ENCODE measurements around the gene CDK6.
"Not testable (repeated sequence)": the region's sequence is repeated elsewhere in the genome, so short reads cannot be mapped to it uniquely, and the experiment has no call there.

Gene CDK6

DNA sequence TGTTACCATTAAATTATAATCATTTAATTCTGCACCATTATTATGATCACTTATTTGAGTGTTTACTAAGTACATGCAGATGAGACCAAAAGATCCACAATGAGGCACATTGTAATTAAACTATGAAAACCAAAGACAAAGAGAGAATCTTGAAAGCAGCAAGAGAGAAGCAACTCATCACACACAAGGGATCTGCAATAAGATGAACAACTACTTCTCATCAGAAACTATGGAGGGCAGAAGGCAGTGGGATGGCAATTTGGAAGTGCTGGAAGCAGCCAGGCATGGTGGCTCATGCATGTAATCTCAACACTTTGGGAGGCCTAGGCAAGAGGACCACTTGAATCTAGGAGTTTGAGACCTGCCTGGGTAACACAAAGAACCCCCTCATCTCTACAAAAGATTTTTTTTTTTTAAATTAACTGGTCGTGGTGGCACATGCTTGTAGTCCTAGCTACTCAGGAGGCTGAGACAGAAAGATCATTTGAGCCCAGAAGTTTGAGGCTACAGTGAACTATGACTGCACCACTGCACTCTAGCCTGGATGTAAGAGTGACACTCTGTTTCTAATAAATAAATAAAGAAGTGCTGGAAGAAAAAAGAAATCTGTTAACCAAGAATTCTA lies 47.7 kb downstream of the CDK6 start:
- DNase-seq: no peak

DNA sequence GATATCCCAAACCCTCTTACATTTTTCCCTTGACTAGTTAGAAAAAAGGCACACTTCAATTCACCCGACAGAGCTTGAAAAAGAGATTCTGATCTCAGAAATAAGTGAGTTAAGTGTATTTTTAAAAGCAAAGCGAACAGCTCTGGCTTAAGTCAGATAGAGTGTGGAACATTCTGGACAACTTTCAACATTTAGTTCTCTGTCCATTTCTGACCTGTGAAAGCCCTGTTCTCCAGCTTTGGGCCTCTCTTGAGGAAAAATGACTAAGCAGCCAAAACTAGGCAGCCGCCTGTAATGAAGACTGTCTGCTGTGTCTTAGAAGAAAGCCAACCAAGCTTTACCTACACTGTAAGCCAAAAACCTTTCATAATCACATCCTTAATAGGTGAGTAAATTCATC lies 50.5 kb downstream of the CDK6 start:
- no peak for DNase-seq

DNA sequence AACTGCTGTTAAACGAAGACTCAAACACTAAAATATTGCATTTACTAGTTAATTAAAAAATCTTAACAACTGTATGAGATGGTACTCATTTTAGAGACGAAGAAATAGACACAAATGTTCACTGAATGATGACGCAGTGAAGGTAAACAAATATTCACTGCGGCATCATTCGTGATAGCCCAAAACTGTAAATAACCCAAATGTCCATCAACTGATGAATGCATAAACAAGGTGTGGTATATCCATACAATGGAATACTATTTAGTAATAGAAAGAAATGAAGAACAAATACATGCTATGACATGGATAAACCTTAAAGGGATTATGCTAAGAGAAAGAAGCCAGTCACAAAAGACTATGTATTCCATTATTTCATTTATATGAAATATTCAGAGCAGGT lies 51.4 kb downstream of the CDK6 start:
- DNase-seq: no peak

DNA sequence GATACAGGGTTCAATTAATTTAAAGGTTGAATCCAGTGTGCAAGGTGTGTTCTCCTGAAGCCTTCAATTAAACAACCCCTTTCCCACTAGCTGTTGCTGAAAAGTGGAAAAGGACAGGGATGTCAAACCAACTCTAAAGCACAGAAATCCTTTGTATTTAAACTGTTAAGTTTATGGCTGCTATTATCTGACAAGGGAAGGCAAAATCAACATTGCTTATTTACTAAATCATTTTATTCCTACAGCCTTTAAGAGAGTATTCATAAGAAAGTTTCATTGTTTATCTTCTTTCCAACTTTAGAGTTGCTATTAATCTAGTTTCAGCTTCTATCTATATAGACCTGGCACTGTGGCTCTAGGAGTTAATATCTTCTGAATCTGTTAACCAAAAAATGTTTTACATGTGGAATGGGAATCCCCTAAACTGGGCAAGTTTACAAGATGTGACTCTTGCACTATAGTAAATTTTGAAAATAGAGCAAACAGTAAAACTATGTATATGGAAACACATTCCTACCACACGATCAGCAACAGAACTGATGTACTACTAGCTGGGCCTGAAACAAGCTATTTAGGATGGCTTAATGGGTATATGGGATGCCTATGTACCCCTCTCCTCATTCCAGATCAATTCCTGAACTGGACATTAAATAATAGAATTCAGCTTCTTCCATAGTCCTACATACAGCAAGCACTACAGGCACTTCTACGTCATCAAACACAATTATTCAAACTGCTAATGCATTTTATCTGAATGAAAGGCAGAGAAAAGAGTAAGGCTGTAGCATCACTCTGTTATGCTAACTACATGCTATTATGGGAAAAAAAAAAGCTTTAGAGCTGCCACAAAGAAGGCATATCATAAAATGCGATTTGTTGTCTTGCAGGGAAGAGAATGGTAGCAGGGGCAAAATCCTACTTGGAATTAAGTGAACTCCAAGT lies 52.8 kb downstream of the CDK6 start:
- no peak for DNase-seq

DNA sequence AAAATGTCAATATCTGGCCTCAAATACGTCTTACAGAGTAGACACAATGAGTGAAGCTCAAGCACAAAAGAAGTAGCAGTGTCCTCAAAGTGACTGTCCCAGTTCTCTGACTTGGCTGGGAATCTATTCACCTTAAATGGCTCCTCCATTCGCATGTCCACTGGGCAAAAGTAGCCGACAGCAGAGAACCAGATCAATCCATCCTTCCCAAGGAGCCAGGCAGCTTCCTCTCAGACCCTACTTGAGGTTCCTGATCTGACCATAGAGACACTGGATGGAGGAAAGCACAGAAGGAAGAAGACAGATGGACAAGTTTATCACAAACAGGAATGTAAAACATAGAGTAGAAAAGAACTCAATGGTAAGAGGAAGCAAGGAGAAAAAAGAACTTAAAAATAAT lies 53.5 kb downstream of the CDK6 start:
- no peak for DNase-seq

DNA sequence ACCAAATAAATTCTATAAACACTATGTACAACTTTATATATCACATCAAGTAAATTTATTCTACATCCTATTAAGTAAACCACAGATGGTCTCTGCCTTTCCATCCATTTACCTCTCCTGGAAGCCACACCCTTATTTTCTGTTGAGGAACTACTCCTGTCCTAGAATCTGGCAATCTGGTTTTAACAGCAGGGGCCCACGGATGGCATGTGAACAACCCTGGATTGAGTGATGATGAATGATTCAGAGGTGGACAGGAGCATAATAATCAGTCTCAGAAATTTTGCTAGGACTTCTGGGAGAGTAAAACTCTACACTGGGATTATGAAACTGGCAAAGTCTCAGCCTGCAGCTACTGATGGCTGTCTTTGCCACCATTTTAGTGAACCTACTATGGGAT lies 54.1 kb downstream of the CDK6 start:
- DNase-seq: no peak

DNA sequence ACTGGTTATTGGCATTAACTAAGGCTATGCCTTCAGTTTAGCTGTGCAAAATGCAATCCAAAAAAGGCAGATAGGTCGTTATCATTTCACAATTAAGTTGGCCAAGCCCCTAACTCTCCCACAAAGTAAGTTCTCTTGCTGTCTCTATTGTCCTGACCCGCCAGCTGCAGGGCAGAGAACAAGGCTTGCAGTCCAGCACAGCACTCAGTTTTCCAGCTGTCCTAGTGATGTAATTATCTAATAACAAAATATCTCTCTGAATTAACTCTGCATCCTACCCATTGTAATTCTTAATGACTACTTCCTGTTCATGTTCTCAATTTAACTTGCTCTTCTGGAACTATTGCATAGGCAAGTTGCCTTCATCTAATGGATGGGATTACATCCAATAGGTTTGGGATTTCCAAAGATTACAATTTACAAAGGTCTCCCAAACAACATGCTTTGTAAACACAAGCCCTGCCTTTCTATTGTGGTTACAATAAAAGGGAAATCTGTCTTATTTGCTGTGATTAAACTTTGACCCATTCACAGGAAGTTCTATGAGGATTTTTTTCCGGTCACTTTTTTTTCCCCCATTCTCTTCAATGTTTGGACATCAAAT lies 55.2 kb downstream of the CDK6 start:
- no peak for DNase-seq

DNA sequence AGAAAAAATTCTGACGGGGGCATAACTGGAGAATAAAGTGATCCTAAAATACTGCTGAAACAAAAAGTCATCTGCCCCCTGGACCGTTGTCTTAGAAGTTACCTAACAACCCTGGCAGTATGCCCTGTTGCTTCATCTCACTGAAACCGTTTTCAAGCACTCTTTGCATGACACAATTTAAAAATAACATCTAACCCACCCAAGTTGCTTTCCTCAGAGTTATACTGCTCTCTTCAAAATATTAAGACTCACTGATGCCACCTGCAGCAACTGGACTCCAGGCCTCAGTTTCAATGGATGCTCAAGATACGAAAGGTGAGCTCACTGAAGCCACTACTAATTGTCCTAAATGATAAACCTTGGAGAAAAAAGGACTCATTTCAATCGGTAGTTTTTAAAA lies 57.4 kb downstream of the CDK6 start:
- DNase-seq: no peak

DNA sequence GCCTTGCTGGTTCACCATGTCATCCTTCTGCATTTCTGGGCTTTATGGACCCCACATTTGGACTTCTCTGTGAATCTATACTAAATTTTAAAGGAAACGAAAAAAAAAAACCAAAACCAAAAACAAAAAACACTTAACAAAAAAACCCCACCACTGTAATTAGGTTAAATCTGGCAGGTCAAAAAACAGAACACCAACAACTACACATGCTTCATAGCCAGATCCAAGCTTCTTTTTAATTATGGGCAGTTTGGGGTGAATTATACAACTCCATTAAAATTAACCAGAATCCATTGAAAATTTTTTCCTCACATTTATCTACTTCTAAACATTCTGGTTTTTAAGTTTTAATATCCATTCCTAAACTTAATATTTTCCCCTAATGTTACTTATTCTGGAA lies 58.4 kb downstream of the CDK6 start:
- no peak for DNase-seq

DNA sequence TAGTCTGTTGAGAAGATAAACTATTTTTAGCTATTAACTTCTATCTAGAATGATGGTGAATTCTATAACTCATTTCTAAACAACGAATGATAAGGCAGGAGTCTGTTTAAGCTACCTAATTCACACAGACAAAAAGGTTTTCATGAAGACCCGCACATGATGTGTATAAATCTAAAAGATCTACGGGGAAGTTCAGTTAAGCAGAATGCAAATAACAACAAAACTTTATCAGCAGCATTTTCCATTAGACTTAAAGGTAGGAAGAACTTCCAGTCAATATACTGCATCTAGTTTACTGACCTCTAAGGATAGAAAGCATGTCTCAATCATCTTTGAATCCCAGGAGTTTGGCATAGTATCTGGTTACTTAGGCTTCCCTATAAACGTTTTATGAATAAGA lies 62.6 kb downstream of the CDK6 start:
- DNase-seq: no peak

DNA sequence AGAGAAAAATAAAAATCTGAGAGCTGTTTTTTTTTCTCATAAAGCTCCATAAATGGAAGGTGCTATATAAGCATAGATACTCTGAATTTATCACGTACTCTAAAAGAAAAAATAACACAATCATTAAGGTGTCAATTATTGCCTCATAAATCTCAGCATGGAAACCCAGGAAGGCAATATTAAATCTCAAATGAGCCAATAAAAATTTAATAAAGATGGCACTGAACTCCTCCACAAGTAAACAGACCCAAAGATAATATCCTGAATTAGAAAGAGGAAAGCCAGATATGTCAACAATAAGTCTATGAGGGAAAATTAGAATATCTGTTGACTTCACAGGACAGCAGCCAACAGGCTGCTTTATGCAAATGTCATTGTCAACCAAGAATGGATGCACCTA lies 66.5 kb downstream of the CDK6 start:
- DNase-seq: no peak

DNA sequence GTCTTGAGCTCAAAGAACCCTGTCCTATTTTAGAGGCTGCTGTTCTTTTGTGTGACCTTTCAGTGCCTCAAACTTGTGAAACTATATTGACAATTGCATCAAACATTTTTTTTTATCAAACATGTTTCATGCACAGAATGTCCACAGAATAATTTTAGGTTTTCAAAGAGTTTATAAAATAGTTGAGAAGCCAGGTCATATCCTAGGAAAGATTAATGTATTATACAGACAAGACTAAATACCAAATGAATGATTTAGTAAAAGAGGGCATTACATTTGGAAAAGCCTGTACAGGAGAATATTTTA lies 67.0 kb downstream of the CDK6 start:
- no peak for DNase-seq

DNA sequence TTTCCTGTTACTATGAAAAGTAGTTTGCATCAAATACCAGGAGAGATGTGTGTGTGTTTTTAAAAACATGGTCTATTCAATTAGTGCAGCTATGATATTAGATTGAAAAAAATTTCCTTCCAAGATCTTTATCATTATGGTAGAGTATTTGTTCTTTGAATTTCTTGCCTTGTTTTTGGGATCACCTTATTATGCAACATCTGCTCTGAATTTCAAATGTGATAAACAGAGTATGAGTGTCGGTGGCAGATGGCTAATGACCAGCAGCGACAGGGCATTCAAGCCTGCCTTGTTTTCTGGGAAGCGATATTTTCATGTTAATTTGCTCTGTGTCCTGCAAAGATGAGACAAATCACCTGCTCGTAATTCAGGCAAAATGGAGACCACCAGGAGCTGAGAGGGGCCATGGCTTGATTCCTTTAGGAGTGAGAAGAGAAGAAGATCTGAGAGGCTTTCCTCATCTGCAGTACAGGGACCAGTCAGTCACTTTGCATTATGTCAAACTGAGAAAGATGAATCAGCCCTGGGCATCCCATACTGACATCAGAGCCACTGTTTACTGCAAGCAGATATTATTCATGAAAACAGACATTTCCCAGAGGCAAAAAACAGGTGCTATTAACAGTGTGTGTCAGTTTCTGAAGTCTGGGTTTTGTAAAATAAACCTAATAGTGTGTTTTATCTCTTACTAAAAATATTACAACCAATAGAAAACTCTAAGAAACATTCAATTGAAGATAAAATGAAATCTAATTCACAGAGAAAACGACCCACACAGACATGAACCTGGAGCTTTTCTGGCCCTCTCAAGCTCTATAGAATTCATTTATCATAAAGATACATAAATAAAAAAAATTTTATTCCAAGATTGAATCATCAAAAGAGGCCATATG lies 67.6 kb downstream of the CDK6 start:
- no peak for DNase-seq

DNA sequence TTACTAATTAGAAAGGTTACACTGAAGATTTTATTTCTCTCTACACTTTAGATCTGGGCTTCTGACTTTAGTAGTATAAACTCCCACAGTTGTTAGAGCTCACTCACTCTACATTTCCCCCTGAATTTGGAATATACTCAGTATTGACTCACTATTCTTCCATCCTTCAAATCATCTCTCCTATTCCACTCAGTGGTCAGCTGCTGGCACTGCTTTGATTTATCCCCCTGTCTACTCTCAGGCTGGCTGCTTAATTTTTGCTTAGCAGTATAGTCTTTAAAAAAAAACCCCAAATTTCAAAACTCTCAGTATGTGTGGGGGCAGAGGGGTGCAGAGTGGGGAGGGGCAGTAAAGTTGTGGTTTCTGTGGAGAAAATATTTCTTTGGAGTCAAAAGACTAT lies 68.9 kb downstream of the CDK6 start:
- DNase-seq: no peak

DNA sequence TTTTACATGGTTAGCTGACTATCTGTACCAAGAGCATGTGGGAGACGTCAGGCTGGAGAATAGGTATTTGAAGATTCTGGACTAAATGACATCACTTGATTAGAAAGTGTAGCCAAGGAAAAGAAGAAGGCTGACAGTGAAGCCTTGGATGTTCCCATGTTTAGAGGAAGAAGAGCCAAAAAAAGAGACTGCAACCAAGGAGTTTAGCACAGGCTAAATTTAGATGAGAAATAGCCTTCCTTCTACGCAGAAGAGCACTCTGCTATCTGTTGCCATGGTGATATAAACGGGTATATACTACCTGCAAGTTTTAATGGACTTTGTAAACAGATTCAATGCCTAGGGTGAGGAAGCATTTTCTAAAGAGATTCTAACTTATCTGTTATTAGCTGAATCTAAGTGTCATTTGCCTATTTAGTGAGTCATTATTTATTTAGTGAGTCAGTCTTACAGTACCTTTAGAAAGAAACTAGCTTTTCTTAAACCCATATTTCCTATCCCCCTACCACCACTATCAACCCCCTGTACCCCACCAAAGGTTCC lies 69.8 kb downstream of the CDK6 start:
- DNase-seq: no peak

DNA sequence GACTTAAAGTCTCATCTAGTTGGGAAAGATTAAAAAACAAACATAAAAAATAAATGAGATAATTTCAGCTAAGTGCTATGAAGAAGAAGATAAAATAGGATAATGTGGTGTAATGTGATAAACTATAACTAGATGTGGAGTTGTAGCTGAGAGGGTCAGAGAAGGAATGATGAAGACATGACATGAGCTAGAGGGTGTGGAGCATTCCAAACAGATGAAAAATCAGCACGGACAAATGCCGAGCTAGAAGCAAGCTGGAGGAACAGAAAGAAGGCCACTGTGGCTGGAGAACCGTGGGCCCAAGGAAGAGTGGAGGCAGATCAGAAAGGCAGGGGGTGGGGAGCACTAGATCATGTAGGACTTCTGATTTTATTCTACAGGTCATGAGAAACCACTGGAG lies 70.6 kb downstream of the CDK6 start:
- no peak for DNase-seq

DNA sequence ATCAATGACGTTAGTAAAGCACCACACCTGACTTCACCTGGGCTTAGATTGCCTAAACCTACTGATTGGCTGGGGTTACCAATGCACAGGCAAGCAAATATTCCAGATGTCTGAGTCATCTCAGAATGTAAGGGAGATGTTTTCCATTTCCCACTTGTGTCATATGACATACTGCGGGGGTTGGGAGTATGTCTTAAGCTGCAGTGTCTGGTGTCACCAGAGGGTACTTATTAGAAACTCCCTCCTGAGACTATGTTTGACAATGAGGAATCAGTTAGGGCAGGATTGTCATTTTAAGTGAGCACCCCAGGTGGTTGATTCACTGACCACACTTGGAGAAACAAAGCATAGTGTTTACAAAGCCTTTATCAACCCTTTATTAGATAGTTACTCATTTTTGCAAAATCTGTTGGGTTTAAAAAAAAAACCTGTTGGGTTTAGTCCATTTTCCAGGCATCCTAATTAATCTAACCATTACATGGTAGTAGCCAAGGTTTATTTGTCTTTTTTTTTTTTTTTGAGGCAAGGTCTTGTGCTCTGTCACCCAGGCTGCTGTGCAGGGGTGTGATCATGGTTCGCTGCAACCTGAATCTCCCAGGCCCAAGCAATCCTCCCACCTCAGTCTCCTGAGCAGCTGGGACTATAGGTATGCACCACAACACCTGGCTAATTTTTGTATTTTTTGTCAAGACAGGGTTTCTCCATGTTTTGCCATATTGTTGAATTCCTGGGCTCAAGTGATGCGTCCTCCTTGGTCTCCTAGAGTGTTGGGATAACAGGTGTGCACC lies 72.5 kb downstream of the CDK6 start:
- no peak for DNase-seq

DNA sequence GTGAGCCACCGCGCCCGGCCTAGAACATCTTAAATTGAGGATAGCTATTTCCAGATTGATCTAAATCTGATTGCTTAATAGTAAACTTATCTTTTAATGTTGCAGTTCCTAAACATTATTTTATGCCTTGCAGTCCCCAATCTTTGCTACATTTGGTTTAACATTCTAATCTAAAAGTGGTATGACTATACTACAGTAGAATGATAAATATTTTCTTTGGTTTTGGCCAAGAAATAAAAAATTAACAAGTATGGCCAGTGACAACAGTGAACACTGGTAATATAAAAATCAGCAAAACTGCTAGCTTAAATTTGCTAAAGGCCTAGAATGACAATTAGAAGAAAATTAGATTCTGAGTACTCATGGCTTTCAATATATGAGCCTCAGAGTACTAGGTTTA lies 73.5 kb downstream of the CDK6 start:
- no peak for DNase-seq

DNA sequence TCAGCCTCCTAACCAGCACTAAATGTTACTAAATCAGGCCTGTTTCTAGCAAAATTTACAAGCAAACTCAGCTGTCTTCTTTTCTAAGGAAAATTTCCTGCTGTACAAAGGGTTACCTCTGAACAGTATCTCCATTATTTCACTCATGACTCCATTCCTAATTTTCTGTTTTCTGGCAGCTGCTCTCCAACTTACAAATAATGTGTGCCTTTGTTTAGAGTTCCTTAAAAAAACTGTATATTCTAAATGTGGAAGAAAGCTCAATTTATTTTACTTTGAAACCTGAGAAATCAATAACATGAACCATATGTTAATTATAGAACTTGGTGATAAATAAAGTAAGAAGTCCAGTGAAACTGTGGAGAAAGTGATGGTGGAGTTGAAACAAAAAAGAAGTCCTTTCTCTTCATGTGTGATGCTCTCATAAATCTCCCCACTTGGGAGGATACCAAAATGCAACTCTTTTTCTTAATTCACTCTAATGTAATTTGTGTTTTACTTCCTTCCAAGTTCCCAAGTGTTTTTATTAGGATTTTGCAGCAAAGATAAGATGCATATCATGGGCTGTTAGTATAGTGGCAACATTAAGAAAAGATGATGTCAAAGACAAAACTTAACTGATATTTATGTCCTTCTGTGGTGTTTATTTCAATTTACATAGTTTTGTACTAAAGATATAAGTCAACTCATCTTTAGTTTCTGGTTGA lies 74.8 kb downstream of the CDK6 start:
- no peak for DNase-seq

DNA sequence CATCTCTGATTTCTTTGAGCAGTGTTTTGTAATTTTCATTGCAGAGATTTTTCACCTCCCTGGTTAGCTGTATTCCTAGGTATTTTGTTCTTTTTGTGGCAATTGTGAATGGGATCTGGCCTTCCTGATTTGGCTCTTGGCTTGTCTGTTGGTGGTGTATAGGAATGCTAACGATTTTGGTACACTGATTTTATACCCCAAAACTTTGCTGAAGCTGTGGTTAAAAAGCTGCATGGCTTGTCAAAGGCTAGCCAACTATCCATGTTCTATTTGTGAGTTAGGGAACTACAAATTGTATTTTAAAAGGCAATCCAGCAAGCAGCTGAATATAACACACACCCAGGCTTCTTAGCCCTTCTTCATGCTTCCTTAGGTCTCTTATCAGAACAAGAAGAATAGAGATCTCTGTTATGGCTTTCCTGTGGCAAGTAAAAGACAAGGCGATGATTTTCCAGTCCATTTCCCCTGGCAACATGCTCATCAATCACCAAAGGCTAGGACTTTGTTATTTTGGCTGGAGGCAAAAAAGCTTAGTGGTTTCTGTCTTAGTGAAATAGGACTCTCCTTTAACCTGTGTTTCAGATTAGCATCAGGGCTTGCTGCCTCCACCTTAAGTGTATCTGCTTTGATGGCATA lies 77.5 kb downstream of the CDK6 start:
- DNase-seq: no peak

DNA sequence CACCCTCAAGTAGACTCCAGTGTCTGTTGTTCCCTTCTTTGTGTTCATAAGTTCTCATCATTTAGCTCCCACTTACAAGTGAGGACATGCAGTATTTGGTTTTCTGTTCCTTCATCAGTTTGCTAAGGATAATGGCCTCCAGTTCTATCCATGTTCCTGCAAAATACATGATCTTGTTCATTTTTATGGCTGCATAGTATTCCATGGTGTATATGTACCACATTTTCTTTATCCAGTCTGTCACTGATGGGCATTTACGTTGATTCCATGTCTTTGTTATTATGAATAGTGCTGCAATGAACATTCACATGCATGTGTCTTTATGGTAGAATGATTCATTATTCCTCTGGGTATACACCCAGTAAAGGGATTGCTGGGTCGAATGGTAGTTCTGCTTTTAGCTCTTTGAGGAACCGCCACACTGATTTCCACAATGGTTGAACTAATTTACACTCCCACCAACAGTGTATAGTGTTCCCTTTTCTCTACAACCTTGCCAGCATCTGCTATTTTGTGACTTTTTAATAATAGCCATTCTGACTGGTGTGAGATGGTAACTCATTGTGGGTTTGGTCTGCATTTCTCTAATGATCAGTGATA lies 79.0 kb downstream of the CDK6 start:
- DNase-seq: not testable (repeated sequence)

All from CD4-positive, alpha-beta T cell treated with Interleukin-17A for 4 hours (primary cell).